ENCODE data around the gene CAPN12. TPM values are rescaled to one million over a fixed set of nuclear protein-coding genes. Genes with fewer than 3 reads are reported as not detected.

Gene CAPN12
- total and polyA plus RNA-seq, 12 donors: 0.39 to 23.1 (median 3.7) TPM; not detected in 1

- Histone ChIP-seq H3K27ac (peak overlapping the region; percentile 16 to 77 (median 66)), H3K4me3 (no peak overlapping the region), H3K9me3 (replicated peaks in 1 of 3) (no peaks in the 10 kb centered on the region), H3K27me3 (no peaks in the 10 kb centered on the region), H3K4me1 (replicated peaks in 1 of 2) (peaks cover 7 to 20% of the 10 kb centered on the region in 2 donors), H3K36me3 (replicated peaks in 1 of 2) (peaks cover 0 to 18% of the 10 kb centered on the region in 2 donors)
- peak in 5 of 7 donors; percentile 42 to 57 (median 45) for DNase-seq
- intact Hi-C loops (cut with DNase I): loop anchor here in 1 of 2 donors (10.0 kb wide), 1 partner anchor 110 kb away; the partner anchor contains the start of gene HNRNPL
- no peak for TF ChIP-seq POLR2A (IDR thresholded peaks at IDR 0.05)
- no peak for TF ChIP-seq CTCF (IDR thresholded peaks at IDR 0.05)
- 46 to 67% (median 58%) methylated on average over 6 to 13 of the region's 13 CpGs for WGBS, 4 donors
Measured at GRCh38 chr19:38734426-38735256, 9.6 kb downstream of the CAPN12 start.

DNA sequence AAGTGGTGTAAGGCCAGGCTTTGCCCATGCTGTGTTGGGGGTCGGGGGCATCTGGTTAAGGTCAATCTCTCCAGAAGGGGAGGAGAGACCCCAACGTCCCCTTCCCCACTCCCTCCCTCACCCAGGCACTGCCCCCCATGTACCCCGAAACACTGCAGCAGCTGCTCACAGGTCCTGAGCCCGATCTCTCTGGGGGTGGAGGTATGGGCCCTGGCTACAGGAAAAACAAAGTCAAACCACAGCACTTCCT, 10.2 kb downstream of the CAPN12 start:
- peak overlapping the region in 4 of 5 donors; percentile 16 to 77 (median 70) for H3K27ac ChIP-seq
- peak in 1 of 7 donors; percentile 35 for DNase-seq
- 59 to 68% methylated on average over 4 of the region's 4 CpGs; no CpG with 5 or more reads in 2 of the 4 donors for WGBS, 4 donors
- peaks cover 0 to 21% of the 10 kb centered on the region in 2 donors for H3K36me3 ChIP-seq (replicated peaks in 1 of 2)
- intact Hi-C loops (cut with DNase I): loop anchor here in 1 of 2 donors (10.0 kb wide), 1 partner anchor 111 kb away; the partner anchor contains the start of gene HNRNPL
- no peaks in the 10 kb centered on the region for H3K27me3 ChIP-seq
- H3K9me3 ChIP-seq (replicated peaks in 1 of 3): no peaks in the 10 kb centered on the region
- no peak overlapping the region for H3K4me3 ChIP-seq
- no peak for TF ChIP-seq CTCF (IDR thresholded peaks at IDR 0.05)
- no peak for TF ChIP-seq POLR2A (IDR thresholded peaks at IDR 0.05)
- H3K4me1 ChIP-seq (replicated peaks in 1 of 2): peaks cover 7 to 20% of the 10 kb centered on the region in 2 donors

DNA sequence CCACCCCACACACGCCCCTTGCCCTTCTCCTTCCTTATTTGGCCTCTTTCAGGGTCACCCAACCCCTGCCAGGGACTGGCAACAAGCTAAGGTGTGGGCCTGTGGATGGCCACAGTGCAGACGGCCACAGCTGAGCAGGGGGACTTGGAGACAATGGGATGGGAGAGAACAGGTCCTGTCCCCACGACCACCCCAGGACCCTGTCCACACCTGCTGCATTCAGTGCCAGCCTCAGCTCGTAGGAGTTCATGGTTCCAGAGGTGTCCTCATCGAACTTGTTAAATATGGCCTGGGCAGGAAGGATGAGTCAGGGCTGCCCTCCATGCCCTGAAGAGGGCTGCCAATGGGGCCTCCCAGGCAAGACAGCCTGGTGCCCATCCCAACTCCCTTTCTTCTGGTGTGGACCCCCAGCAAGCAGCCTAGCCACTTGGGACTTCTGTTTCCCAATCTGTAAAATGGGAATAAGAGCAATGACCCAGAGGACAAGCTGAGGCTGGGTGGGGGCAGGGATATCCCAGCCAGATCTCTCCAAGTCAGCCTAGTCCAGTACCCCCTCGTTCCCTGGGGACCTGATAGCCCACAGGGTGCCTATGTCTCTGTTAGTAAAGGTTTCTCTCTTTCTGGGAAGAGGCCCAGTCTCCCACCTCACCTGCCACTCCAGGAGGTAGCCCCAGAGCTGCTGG, 10.6 kb downstream of the CAPN12 start:
- H3K4me3 ChIP-seq: no peak overlapping the region
- WGBS, 4 donors: 42 to 52% (median 46%) methylated on average over 4 to 6 of the region's 6 CpGs
- DNase-seq: peak in 4 of 7 donors; percentile 31 to 58 (median 46)
- peak overlapping the region in 4 of 5 donors; percentile 7 to 77 (median 70) for H3K27ac ChIP-seq
- H3K4me1 ChIP-seq (replicated peaks in 1 of 2): peaks cover 12 to 20% of the 10 kb centered on the region in 2 donors
- no peaks in the 10 kb centered on the region for H3K27me3 ChIP-seq
- peaks cover 0 to 26% of the 10 kb centered on the region in 2 donors for H3K36me3 ChIP-seq (replicated peaks in 1 of 2)
- H3K9me3 ChIP-seq (replicated peaks in 1 of 3): no peaks in the 10 kb centered on the region
- no peak for TF ChIP-seq CTCF (IDR thresholded peaks at IDR 0.05)
- no peak for TF ChIP-seq POLR2A (IDR thresholded peaks at IDR 0.05)
- intact Hi-C loops (cut with DNase I): loop anchor here in 1 of 2 donors (10.0 kb wide), 1 partner anchor 111 kb away; the partner anchor contains the start of gene HNRNPL

DNA sequence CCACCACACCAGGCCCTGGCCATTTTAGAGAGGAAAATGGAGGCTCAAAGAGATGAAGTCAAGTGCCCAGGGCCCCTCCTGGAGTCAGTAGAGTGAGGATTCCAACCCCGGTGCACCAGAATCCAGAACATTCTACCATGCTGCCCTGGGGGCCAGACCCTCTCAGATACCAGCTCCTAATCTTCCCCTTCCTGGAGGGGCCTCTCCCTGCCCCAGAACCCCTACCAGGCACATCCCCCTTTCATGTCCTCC, 11.1 kb downstream of the CAPN12 start:
- Histone ChIP-seq H3K4me1 (replicated peaks in 1 of 2) (peaks cover 14 to 25% of the 10 kb centered on the region in 2 donors), H3K4me3 (no peak overlapping the region), H3K27ac (peak overlapping the region in 4 of 5 donors; percentile 7 to 77 (median 70)), H3K27me3 (no peaks in the 10 kb centered on the region), H3K9me3 (replicated peaks in 1 of 3) (no peaks in the 10 kb centered on the region), H3K36me3 (replicated peaks in 1 of 2) (peaks cover 0 to 28% of the 10 kb centered on the region in 2 donors)
- no peak for DNase-seq
- no peak for TF ChIP-seq CTCF (IDR thresholded peaks at IDR 0.05)
- TF ChIP-seq POLR2A (IDR thresholded peaks at IDR 0.05): no peak
- intact Hi-C loops (cut with DNase I): loop anchor here in 1 of 2 donors (10.0 kb wide), 1 partner anchor 112 kb away; the partner anchor contains the start of gene HNRNPL
- WGBS, 4 donors: 92 to 100% (median 95%) methylated on average over 1 of the region's 1 CpG; no CpG with 5 or more reads in 1 of the 4 donors
